ENCODE results near the gene GOLGB1. TPM values are rescaled to one million over a fixed set of nuclear protein-coding genes. Genes with fewer than 3 reads are reported as not detected.
A peak's percentile ranks its signal among the peaks of the same experiment; 100 is the strongest.
"Not testable (repeated sequence)": the region's sequence is repeated elsewhere in the genome, so short reads cannot be mapped to it uniquely, and the experiment has no call there.

Gene GOLGB1
- total RNA-seq, 2 donors from 2014 or later: 46.4 to 59.0 TPM

- intact Hi-C loops (cut with DNase I): no loop called here
- no peak for DNase-seq
Observed at GRCh38 chr3:121690777-121691405, 58.6 kb downstream of the GOLGB1 start.

GRCh38 chr3:121688747-121689146, 60.8 kb downstream of the GOLGB1 start:
- DNase-seq; H3K4me1 ChIP-seq; ATAC-seq; H3K27ac ChIP-seq; intact Hi-C loops (cut with DNase I); H3K9me3 ChIP-seq; H3K27me3 ChIP-seq; H3K4me3 ChIP-seq: not testable (repeated sequence)
- peaks cover 0 to 12% of the 10 kb centered on the region in 2 donors for H3K36me3 ChIP-seq (replicated peaks in 1 of 2; ENCODE audit: insufficient read depth in 1 of 2, low read depth in 2 of 2)
- WGBS, 2 donors: 96 to 97% methylated on average over 10 to 20 of the region's 31 CpGs

More at GRCh38 chr3:121690777-121691405, 58.6 kb downstream of the GOLGB1 start:
- no peaks in the 10 kb centered on the region for H3K27me3 ChIP-seq
- no peak for ATAC-seq
- no peaks in the 10 kb centered on the region for H3K9me3 ChIP-seq
- H3K4me1 ChIP-seq: no peaks in the 10 kb centered on the region
- TF ChIP-seq CTCF (IDR thresholded peaks at IDR 0.05): no peak
- TF ChIP-seq POLR2A (IDR thresholded peaks at IDR 0.05): no peak
- no peak overlapping the region for H3K27ac ChIP-seq
- 94 to 98% methylated on average over 2 of the region's 2 CpGs for WGBS, 2 donors
- H3K4me3 ChIP-seq: no peak overlapping the region
- H3K36me3 ChIP-seq (replicated peaks in 1 of 2; ENCODE audit: insufficient read depth in 1 of 2, low read depth in 2 of 2): peaks cover 0 to 15% of the 10 kb centered on the region in 2 donors

GRCh38 chr3:121681792-121682191, 67.7 kb downstream of the GOLGB1 start:
- intact Hi-C loops (cut with DNase I): no loop called here
- TF ChIP-seq POLR2A (IDR thresholded peaks at IDR 0.05): no peak
- TF ChIP-seq CTCF (IDR thresholded peaks at IDR 0.05): no peak
- peaks cover 2 to 29% of the 10 kb centered on the region in 2 donors for H3K36me3 ChIP-seq (replicated peaks in 1 of 2; ENCODE audit: insufficient read depth in 1 of 2, low read depth in 2 of 2)
- H3K9me3 ChIP-seq: no peaks in the 10 kb centered on the region
- DNase-seq (no peak), ATAC-seq (no peak)
- H3K4me1 ChIP-seq: peaks cover 6% of the 10 kb centered on the region
- H3K27ac ChIP-seq: no peak overlapping the region
- no peaks in the 10 kb centered on the region for H3K27me3 ChIP-seq
- no peak overlapping the region for H3K4me3 ChIP-seq
- WGBS, 2 donors: 100% methylated on average over 1 of the region's 1 CpG

- DNase-seq: no peak
- Histone ChIP-seq H3K27ac (no peak overlapping the region), H3K4me1 (peaks cover 6% of the 10 kb centered on the region), H3K36me3 (replicated peaks in 1 of 2; ENCODE audit: insufficient read depth in 1 of 2, low read depth in 2 of 2) (peaks cover 7 to 50% of the 10 kb centered on the region in 2 donors), H3K9me3 (no peaks in the 10 kb centered on the region), H3K4me3 (no peak overlapping the region), H3K27me3 (no peaks in the 10 kb centered on the region)
- ATAC-seq: no peak
- intact Hi-C loops (cut with DNase I): no loop called here
- 89 to 92% methylated on average over 2 of the region's 2 CpGs for WGBS, 2 donors
- TF ChIP-seq POLR2A (IDR thresholded peaks at IDR 0.05) (no peak), CTCF (IDR thresholded peaks at IDR 0.05) (no peak)
Observed at GRCh38 chr3:121677141-121677540, 72.4 kb downstream of the GOLGB1 start.

GRCh38 chr3:121670676-121671075, 78.9 kb downstream of the GOLGB1 start:
- intact Hi-C loops (cut with DNase I): no loop called here
- no peaks in the 10 kb centered on the region for H3K4me1 ChIP-seq
- DNase-seq: no peak
- ATAC-seq: no peak
- peak overlapping the region in 1 of 4 donors; percentile 40 for H3K27ac ChIP-seq
- peaks cover 0 to 43% of the 10 kb centered on the region in 2 donors for H3K36me3 ChIP-seq (replicated peaks in 1 of 2; ENCODE audit: insufficient read depth in 1 of 2, low read depth in 2 of 2)
- H3K9me3 ChIP-seq: no peaks in the 10 kb centered on the region
- no peak overlapping the region for H3K4me3 ChIP-seq
- TF ChIP-seq CTCF (IDR thresholded peaks at IDR 0.05): no peak
- no peak for TF ChIP-seq POLR2A (IDR thresholded peaks at IDR 0.05)
- no peaks in the 10 kb centered on the region for H3K27me3 ChIP-seq
